HCT116 (cell line): ENCODE measurements around the gene PRKAG2. TPM values are rescaled to one million over a fixed set of nuclear protein-coding genes. Genes with fewer than 3 reads are reported as not detected.

Source experiments
- ATAC-seq: fragments of 200-7000 bp; cut with Tn5 transposase; 2 replicates; pipeline ENCODE4 v1.9.1; 2020; ENCODE audit warnings: mild to moderate bottlenecking, moderate library complexity
- BruUV-seq: library from RNA; stranded (reverse); fragments of 400-500 nt; replicated peaks from 2 replicates; lab custom pipeline; 2021; lab: Mats Ljungman, UMichigan
- CTCF ChIA-PET: fragments of 300-600 bp; sonication (Branson Sonifier 250); formaldehyde crosslinking; loops from one replicate; lab custom pipeline; 2021; ENCODE audit warnings: antibody characterized with exemption; lab: Charles Lee
- POLR2A ChIA-PET: fragments of 300-600, 350-600 bp; sonication (Branson Sonifier 250); formaldehyde crosslinking; loops from one replicate; lab custom pipeline; 2021; ENCODE audit warnings: antibody characterized with exemption; lab: Charles Lee
- RAD21 ChIA-PET, 2 experiments: fragments of 300-600 bp; sonication (Branson Sonifier 250); formaldehyde crosslinking; loops; one replicate each; lab custom pipeline; 2023; ENCODE audit warnings: low total read pairs in 2 of 2; ENCODE audit not compliant: uncharacterized antibody in 2 of 2, unreplicated experiment in 2 of 2, low non-redundant PET in 1 of 2; lab: Charles Lee
- DNase-seq: peaks from one replicate; pipeline ENCODE4 v3.0.0-alpha.2; 2010; ENCODE audit warnings: low read depth, low spot score
- H2AFZ ChIP-seq: fragments of 200-600 bp; shearing (Covaris generic), sonication (generic); 2 replicates; pipeline ENCODE4 v1.6.1; 2017; ENCODE audit warnings: low read depth, mixed run types, mixed read lengths, antibody characterized with exemption, low read length; ENCODE audit not compliant: poor library complexity, severe bottlenecking
- H3K27ac ChIP-seq: 2 replicates; pipeline ENCODE4 v1.5.1; 2012; ENCODE audit warnings: low read depth, low read length
- H3K27me3 ChIP-seq: fragments of 200-600 bp; sonication (generic); 2 replicates; pipeline ENCODE4 v1.6.1; 2016; ENCODE audit warnings: mixed run types, low read length, mixed read lengths; ENCODE audit not compliant: insufficient read depth
- H3K36me3 ChIP-seq, 2 experiments: fragments of 200-500 bp in 1 of 2; fragments of 200-600 bp in 1 of 2; sonication (Bioruptor generic) in 1 of 2; sonication (generic) in 1 of 2; 2 replicates each; pipeline versions ENCODE4 v1.5.1 to v1.6.1; 2014 to 2016; ENCODE audit warnings: low read length in 2 of 2, inconsistent platforms in 1 of 2, mixed read lengths in 1 of 2, mixed run types in 1 of 2; ENCODE audit not compliant: insufficient read depth in 2 of 2, control insufficient read depth in 1 of 2
- H3K4me1 ChIP-seq, 2 experiments: fragments of 200-600 bp in 1 of 2; sonication (generic) in 1 of 2; 2 replicates each; pipeline versions ENCODE4 v1.5.1 to v1.6.1; 2012 to 2017; ENCODE audit warnings: low read length in 2 of 2, inconsistent platforms in 1 of 2, mild to moderate bottlenecking in 1 of 2, mixed read lengths in 1 of 2, mixed run types in 1 of 2, moderate library complexity in 1 of 2; ENCODE audit not compliant: insufficient read depth in 2 of 2, control insufficient read depth in 1 of 2
- H3K4me2 ChIP-seq: fragments of 200-600 bp; sonication (generic); 2 replicates; pipeline ENCODE4 v1.6.1; 2017; ENCODE audit warnings: mixed run types, low read length, mixed read lengths
- H3K4me3 ChIP-seq, 2 experiments: fragments of 200-600 bp in 1 of 2; sonication (generic) in 1 of 2; replicated peaks in 1 of 2; 2 replicates each; pipeline ENCODE4 v1.5.1; 2011 to 2016; ENCODE audit warnings: low read length in 2 of 2, control low read depth in 1 of 2, low read depth in 1 of 2, mild to moderate bottlenecking in 1 of 2, mixed read lengths in 1 of 2, mixed run types in 1 of 2
- H3K79me2 ChIP-seq: fragments of 200-600 bp; sonication (generic); 2 replicates; pipeline ENCODE4 v1.6.1; 2017; ENCODE audit warnings: mild to moderate bottlenecking, mixed run types, low read length, moderate library complexity, mixed read lengths; ENCODE audit not compliant: insufficient read depth
- H3K9ac ChIP-seq: fragments of 200-600 bp; sonication (generic); 2 replicates; pipeline ENCODE4 v1.6.1; 2016; ENCODE audit warnings: low read length, mixed read lengths
- H3K9me2 ChIP-seq: fragments of 200-600 bp; sonication (generic), shearing (Covaris generic); 2 replicates; pipeline ENCODE4 v1.6.1; 2017; ENCODE audit warnings: mixed run types, mild to moderate bottlenecking, moderate library complexity; ENCODE audit not compliant: insufficient read depth
- H3K9me3 ChIP-seq, 2 experiments: fragments of 200-500 bp in 1 of 2; fragments of 200-600 bp in 1 of 2; sonication (Bioruptor generic) in 1 of 2; sonication (generic) in 1 of 2; 2 replicates each; pipeline ENCODE4 v1.6.1; 2014 to 2017; ENCODE audit warnings: low read length in 2 of 2, mixed read lengths in 2 of 2, inconsistent platforms in 1 of 2, low read depth in 1 of 2, mild to moderate bottlenecking in 1 of 2, mixed run types in 1 of 2, moderate library complexity in 1 of 2; ENCODE audit not compliant: control insufficient read depth in 1 of 2, insufficient read depth in 1 of 2
- H4K20me1 ChIP-seq: fragments of 200-600 bp; sonication (generic), shearing (Covaris generic); 2 replicates; pipeline ENCODE4 v1.6.1; 2017; ENCODE audit warnings: mixed run types, mild to moderate bottlenecking, moderate library complexity; ENCODE audit not compliant: insufficient read depth
- CBX3 ChIP-seq: IDR thresholded peaks from 2 replicates; pipeline ENCODE4 v1.6.1; 2012; ENCODE audit warnings: low read depth
- CEBPB ChIP-seq: IDR thresholded peaks from 2 replicates; pipeline ENCODE4 v1.6.1; 2012; ENCODE audit warnings: low read depth
- ELF1 ChIP-seq: IDR thresholded peaks from 2 replicates; pipeline ENCODE4 v1.6.1; 2012; ENCODE audit warnings: low read depth, borderline replicate concordance
- FOSL1 ChIP-seq: IDR thresholded peaks from 2 replicates; pipeline ENCODE4 v1.6.1; 2012; ENCODE audit warnings: low read depth
- RAD21 ChIP-seq: IDR thresholded peaks from 2 replicates; pipeline ENCODE4 v1.6.1; 2012; ENCODE audit warnings: low read depth, mild to moderate bottlenecking
- SIN3A ChIP-seq: IDR thresholded peaks from 2 replicates; pipeline ENCODE4 v1.6.1; 2012; ENCODE audit warnings: low read depth
- SP1 ChIP-seq: IDR thresholded peaks from 2 replicates; pipeline ENCODE4 v1.6.1; 2012; ENCODE audit warnings: low read depth
- SRF ChIP-seq: IDR thresholded peaks from 2 replicates; pipeline ENCODE4 v1.6.1; 2012; ENCODE audit warnings: low read depth
- YY1 ChIP-seq: IDR thresholded peaks from 2 replicates; pipeline ENCODE4 v1.6.1; 2011; ENCODE audit warnings: low read length, low read depth, moderate library complexity, mild to moderate bottlenecking; ENCODE audit not compliant: insufficient replicate concordance; ENCODE audit errors: extremely low read depth
- intact Hi-C: fragments of 100-400 bp; cut with micrococcal nuclease; formaldehyde crosslinking; loops from 2 replicates; pipeline ENCODE4 v1.10.0; 2022
- total RNA-seq: library from RNA; stranded (reverse); gene quantifications from one replicate; pipeline ENCODE4 v1.2.1, GENCODE V29; 2021; ENCODE audit not compliant: unreplicated experiment
- TF ChIP-seq, protein P1 (sequence below), 3 experiments: fragments of 200-600 bp in 1 of 3; sonication (generic) in 1 of 3; IDR thresholded peaks in 2 of 3; conservative IDR thresholded peaks in 1 of 3; 2 replicates each; pipeline ENCODE4 v1.5.1; 2012 to 2017; ENCODE audit warnings: low read depth in 2 of 3, low read length in 2 of 3, antibody characterized with exemption in 1 of 3, borderline replicate concordance in 1 of 3, control low read depth in 1 of 3, mild to moderate bottlenecking in 1 of 3, mixed read lengths in 1 of 3, mixed run types in 1 of 3, moderate library complexity in 1 of 3; ENCODE audit not compliant: insufficient read depth in 1 of 3

Gene PRKAG2
- total RNA-seq, 1 experiment from 2014 or later = 23.6 TPM

DNA sequence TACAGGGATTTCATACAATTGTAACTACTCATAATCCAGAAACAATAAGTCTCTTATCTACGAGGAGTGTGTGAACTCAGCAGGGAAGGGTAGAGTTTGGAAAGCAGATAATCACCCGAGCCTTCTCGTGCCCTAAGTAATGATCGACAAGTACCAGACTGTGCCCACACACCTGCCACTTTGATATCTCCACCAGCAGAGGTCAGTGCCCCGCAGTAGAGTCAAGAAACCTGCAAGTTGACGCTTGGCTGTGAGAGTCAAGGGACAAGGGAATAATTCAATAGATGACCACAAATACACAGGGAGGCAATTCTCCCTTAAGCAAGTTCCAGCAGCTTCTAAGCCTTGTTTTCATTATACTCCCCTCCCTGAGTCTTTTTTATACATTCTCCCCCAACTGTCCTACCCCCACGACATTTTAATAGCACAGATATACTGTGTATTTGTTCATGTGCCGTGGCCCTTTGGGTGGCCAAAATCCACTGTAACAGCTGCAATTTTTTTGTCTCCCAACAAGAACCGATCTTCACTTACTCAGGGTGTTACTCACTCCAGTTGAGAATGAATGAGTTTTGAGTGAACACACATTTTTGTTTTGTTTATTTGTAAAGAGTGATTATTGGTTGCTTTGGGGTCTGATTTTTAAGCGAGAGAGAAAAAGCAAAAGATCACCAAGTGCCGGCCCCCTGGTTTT is 250.3 kb downstream of the PRKAG2 start:
- H3K4me2 ChIP-seq = no peak overlapping the region
- BruUV-seq = no TSS peak
- no peak overlapping the region for H3K27ac ChIP-seq

More for the DNA sequence above, 250.3 kb downstream of the PRKAG2 start:
- peak; percentile 92 for ATAC-seq
- POLR2A ChIA-PET = no interaction called here
- Histone ChIP-seq H3K9me3 (no peaks in the 10 kb centered on the region), H3K27me3 (no peaks in the 10 kb centered on the region), H3K36me3 (no peaks in the 10 kb centered on the region), H3K4me1 (peaks cover 6 to 14% of the 10 kb centered on the region in 2 experiments), H2AFZ (no peak overlapping the region), H3K9me2 (no peaks in the 10 kb centered on the region), H3K79me2 (peaks cover 74% of the 10 kb centered on the region), H3K4me3 (no peak overlapping the region), H4K20me1 (no peaks in the 10 kb centered on the region), H3K9ac (no peak overlapping the region)
- RAD21 ChIA-PET = no interaction called here
- TF ChIP-seq CEBPB = no peak
- TF ChIP-seq YY1 = peak; percentile 41
- TF ChIP-seq CBX3 = peak; percentile 18; the same call in 1 of the 2 replicates
- no peak for TF ChIP-seq SP1
- no peak for TF ChIP-seq FOSL1
- TF ChIP-seq, protein P1, sequence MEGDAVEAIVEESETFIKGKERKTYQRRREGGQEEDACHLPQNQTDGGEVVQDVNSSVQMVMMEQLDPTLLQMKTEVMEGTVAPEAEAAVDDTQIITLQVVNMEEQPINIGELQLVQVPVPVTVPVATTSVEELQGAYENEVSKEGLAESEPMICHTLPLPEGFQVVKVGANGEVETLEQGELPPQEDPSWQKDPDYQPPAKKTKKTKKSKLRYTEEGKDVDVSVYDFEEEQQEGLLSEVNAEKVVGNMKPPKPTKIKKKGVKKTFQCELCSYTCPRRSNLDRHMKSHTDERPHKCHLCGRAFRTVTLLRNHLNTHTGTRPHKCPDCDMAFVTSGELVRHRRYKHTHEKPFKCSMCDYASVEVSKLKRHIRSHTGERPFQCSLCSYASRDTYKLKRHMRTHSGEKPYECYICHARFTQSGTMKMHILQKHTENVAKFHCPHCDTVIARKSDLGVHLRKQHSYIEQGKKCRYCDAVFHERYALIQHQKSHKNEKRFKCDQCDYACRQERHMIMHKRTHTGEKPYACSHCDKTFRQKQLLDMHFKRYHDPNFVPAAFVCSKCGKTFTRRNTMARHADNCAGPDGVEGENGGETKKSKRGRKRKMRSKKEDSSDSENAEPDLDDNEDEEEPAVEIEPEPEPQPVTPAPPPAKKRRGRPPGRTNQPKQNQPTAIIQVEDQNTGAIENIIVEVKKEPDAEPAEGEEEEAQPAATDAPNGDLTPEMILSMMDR (IDR thresholded peaks at IDR 0.05 in 2 of 3, conservative IDR thresholded peaks at IDR 0.05 in 1 of 3; ENCODE audit: borderline replicate concordance in 1 of 3, insufficient read depth in 1 of 3, low read depth in 2 of 3, low read length in 2 of 3) = peak; percentile 72 to 89 (median 78)
- TF ChIP-seq SRF = no peak
- peak; percentile 89 for TF ChIP-seq RAD21
- no peak for TF ChIP-seq SIN3A
- no peak for TF ChIP-seq ELF1
- intact Hi-C loops = loop anchor here (1.0 kb wide), 2 partner anchors 79 to 133 kb away; no protein-coding TSS in a partner anchor
- DNase-seq = no peak
- CTCF ChIA-PET = no interaction called here
